Stimulated activated CD4-positive, alpha-beta T cell treated with anti-CD3 and anti-CD28 coated beads, Interleukin-4, amount 100 ng/mL, for 4 hours (primary cell): ENCODE data around the gene AHSG.
"Not testable (repeated sequence)": the region's sequence is repeated elsewhere in the genome, so short reads cannot be mapped to it uniquely, and the experiment has no call there.

ENCODE experiments used
- DNase-seq, 2 experiments: peaks; one replicate each; pipeline ENCODE4 v3.0.0-alpha.2; 2020

The AHSG gene, protein sequence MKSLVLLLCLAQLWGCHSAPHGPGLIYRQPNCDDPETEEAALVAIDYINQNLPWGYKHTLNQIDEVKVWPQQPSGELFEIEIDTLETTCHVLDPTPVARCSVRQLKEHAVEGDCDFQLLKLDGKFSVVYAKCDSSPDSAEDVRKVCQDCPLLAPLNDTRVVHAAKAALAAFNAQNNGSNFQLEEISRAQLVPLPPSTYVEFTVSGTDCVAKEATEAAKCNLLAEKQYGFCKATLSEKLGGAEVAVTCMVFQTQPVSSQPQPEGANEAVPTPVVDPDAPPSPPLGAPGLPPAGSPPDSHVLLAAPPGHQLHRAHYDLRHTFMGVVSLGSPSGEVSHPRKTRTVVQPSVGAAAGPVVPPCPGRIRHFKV

DNA sequence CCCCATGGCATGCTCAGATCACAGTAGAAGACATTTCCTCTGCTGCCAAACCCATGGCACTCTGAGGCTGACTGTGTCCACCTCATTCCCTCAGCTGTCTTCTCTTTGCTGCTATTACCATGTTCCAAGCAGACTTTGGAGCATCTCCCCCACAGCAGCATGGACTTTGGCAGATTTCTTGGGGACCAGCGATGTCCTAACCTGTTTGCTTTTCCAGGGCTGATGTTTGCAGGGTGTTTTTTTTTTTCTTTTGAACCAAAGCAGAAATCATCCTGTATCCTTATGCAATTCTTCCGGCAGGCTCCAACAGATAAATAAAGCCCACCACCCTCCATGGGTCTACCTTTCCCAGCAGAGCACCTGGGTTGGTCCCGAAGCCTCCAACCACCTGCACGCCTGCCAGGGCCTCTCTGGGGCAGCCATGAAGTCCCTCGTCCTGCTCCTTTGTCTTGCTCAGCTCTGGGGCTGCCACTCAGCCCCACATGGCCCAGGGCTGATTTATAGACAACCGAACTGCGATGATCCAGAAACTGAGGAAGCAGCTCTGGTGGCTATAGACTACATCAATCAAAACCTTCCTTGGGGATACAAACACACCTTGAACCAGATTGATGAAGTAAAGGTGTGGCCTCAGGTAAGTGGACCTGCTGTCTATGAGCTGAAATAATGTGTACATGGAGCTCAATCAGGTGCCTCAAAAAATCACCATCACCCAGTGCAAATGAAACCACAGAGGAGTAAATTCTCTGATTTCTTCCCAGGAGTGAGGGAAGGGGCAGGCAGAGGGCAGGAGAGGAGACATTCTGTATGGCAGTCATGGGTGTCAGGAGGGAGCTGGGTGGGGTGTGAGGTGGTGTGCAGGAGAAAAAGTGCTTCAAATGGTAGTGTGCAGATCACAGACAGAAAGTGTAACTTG is at the start of gene AHSG:
TSS of gene AHSG (plus strand) at position 340 of the 916 bp plus-strand sequence. CDS start at position 422, 82 bp downstream.
- DNase-seq: no peak

DNA sequence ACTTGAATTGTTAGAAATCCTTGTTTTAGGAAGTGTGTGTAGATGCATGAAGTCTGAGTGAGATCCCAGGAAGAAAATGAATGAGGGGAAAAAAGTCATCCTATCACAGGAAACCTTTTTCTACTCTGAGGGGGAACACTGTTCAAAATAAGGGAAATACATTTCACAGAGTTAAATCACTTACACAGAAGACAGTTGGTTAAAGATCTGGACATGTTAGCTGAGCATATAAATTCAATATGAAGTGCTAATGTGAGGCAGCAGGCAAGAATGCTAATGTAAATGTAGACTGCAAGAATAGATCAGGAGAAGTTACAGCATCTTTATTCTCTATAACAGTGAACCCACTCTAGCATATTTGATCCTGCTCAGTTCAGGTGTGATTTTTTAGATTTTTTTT is 48.3 kb upstream of the AHSG start:
- DNase-seq: no peak

DNA sequence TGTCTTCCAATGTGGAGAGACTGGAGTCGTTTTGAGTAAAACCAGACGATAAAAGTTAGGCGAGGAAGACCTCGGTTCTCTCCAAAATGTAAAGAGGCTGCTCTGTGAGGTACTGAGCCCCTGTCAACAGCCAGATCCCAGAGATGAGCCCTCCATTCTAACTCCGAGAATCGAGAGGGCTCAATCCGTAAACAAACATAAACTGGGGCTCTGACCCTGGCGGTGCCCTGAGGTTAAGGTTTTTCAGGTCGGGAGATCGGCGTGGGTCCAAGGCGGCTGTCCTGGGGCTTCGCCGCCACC is 46.1 kb upstream of the AHSG start:
- DNase-seq: no peak

DNA sequence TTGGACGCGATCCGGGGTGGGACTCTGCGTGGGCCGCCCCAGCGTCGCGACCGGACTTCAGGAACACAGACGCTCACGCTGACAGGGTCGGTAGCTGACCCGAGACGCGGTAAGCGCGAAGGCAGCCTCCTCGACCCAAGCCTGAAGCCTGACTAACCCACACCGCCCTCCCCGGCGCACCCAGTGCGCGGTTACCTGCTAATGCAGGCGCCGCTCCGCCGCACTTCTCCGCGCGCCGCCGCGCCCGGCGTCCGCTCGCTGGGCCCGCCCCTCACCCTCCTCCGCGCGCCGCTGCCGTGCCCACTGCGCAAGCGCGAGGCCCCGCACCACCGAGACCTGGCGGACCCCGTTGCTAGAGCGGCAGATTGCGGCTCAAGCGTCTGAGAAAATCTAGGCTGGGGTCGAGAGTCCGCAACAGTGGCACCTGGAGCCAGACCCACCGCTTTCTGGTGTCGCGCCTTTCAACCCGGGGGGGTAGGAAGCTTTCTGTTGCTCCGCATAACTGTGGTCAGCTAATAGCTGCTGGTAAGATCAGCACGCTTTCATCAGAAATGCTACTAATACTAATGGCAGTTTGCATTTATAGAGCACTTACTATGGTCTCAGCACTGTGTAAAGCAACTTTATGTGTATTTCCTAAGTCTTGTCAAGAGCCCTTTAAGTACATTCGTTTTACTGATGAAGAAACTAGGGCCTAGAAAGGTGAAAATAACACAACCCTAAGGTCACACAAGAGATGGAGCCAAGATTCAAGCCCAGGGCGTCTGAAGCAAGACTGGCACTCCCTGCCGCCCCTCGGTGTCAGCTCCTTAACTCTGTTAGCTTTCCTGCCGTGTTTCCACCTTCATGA is 45.6 kb upstream of the AHSG start, which contains the start of gene TBCCD1:
TSS of gene TBCCD1 (minus strand) at position 268 of the 850 bp plus-strand sequence. CDS start 3,010 bp downstream, outside the sequence.
- peak; percentile 90 to 95 for DNase-seq

DNA sequence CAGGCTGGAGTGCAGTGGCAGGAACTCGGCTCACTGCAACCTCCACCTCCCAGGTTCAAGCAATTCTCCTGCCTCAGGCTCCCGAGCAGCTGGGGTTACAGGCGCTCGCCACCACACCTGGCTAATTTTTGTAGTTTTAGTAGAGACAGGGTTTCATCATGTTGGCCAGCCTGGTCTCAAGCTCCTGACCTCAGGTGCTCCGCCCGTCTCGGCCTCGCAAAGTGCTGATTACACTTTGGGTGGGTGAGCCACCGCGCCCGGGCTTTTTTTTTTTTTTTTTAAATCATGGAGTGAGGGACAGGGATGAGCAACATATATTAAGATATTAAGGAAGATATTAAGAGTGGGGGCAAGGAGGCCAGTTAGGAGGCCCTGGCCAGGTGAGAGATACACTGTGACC is 43.5 kb upstream of the AHSG start:
- DNase-seq: not testable (repeated sequence)

DNA sequence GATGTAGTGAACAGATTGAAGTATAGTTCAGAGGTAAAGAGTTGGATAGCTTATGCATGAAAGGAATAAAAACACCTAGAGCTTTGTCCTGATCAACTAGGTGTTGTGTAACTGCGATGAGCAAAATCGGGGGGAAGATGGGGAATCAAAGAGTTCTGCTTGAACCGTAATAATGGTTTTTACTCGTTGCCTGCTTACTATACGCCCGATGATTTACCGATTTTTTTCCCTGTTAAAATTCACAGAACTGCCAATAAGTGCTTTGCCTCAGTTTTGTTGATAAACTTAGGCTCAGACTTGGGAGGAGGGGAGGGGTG is 43.1 kb upstream of the AHSG start:
- no peak for DNase-seq

DNA sequence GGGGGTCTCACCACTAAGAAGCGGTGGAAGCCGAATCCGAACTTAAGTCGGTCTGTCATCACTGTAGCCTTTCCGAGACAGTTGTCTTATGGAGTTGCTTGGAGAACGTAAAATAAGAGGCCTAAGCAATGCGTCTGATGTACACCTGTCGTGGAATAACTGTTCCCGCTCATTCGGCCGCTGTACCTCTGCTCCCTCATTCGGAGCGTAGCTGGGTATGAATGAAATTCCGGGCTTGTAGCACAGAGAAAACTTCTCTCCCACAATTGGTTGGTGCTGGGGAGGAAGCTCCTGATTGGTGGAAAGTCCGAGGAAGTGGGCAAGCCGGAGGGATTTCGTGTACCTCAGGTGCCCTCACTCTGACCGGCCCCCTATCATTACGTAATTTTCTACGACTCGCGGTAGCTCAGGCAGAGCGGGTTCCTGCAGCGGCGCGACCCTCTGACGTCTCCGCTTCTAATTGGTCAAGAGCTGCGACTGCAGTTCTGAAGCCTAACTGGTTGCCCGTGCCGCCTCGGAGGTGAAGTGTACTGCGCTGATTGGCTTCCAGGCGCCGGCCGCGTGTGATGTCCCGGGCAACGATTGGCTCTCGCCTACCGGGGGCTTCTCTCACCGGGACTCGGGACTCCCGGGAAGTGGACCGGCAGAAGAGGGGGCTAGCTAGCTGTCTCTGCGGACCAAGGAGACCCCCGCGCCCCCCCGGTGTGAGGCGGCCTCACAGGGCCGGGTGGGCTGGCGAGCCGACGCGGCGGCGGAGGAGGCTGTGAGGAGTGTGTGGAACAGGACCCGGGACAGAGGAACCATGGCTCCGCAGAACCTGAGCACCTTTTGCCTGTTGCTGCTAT is 42.5 kb upstream of the AHSG start, which contains the start of gene DNAJB11:
TSS of gene DNAJB11 (plus strand) at position 625 of the 845 bp plus-strand sequence. CDS start at position 803, 178 bp downstream.
- peak; percentile 95 to 99 for DNase-seq

DNA sequence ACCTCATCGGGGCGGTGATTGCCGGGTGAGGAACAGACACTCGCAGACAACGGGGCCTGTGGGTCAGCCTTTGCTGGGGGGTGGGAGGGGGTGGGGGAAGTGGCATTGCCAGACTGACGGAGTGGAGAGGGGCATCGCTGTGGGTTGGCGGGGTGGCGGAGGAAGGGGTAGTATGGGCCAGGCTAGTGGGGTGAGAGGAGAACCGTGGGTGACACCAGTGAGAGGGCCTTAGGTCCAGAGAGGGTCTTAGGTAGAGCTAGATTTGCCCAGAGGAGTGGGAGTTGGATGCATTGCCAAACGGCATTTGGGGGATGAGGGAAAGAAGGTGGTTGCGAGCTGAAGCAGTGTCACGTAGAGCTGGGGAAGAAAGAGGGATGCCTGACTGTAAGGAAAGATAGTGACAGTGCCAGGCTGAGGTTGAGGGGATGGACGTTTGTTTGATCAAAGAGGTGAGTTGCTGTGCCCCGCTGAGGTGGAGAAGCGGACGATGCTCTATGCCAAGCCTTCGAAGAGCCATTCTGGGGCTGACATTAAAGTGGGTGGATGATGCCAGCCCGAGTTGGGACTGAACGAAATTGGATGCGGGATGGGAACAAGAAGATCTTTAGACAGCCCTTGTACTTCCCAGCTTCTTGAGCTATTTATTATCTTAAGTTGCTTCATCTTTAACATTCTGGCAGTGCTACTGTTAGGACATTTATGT is 41.8 kb upstream of the AHSG start:
- DNase-seq: no peak

DNA sequence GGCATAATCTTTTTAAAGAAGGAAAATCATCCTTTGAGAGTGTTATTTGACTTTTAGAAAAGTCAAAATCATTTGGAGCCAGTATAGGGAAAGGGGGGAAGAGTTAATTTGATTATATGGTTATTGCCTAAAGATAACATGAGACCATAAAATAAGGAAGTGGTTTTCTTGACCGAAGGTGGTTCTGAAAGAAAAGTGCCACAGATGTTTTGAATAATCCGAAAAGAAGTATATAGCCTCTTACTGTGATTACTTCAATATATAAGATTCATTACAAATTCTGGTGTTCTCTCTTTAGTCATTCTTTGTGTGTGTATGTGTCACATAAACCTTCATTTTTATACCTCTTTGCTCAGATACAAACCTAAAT is 41.2 kb upstream of the AHSG start:
- no peak for DNase-seq

DNA sequence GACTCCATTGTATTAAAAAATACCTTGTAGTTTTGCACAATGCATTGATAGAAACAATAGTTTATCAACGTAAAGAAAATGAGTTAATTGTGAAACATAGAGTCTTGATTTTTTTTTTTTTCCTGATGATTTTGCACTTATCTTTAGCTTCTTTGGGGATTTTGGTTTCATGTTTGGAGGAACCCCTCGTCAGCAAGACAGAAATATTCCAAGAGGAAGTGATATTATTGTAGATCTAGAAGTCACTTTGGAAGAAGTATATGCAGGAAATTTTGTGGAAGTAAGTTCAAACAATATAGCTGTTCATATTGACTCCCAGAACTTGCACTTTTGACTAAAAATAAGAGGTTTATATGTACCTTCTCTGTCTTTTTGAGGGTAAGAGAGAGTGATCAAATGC is 35.3 kb upstream of the AHSG start:
- no peak for DNase-seq

DNA sequence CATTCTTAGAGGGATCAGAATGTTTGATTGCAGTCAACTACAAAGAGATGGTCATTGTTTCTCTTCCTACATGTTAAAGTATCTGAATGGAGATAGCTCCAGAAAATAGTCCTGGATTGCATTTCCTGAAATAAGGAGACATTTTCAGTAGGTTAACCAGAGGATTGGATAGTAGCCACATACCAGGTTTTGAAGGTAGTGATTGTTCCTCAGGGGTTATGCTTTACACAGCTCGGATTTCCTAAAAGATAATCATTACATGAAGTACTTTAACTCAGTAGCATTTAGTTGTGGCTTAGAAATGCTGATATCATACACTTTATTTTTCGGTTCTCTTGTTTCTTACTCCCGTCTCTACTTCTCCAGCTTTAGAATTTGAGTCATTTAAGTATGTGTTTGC is 32.1 kb upstream of the AHSG start:
- DNase-seq: no peak

DNA sequence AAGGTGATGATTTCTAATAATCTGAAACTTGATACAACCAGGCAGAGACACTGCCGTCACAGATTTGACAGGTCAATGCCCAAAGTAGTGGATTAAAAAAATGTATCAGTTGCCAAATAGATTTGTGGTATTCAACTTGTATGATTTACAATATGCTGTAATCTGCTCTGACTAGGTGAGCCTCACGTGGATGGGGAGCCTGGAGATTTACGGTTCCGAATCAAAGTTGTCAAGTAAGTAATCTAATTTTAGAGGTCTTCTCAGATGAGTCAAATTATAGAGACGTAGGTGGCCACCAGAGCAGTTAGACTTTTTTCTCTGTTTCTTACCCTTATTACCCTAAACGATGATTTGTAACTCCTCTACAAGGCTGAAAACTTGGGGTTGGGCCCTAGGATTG is 30.3 kb upstream of the AHSG start:
- no peak for DNase-seq

DNA sequence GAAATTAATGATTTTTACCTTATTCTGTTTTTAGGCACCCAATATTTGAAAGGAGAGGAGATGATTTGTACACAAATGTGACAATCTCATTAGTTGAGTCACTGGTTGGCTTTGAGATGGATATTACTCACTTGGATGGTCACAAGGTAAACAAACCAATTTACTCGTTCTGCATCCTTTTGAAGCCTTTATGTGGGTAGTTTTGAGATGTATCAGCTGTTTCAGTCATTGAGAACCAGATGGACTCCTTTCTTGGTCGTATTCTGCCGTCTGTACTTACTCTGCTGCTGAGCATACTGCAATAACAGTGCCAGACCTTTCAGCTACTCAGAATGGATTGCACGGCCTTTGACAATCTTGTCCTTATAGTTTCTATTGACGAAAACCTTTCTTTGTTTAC is 29.0 kb upstream of the AHSG start:
- no peak for DNase-seq

DNA sequence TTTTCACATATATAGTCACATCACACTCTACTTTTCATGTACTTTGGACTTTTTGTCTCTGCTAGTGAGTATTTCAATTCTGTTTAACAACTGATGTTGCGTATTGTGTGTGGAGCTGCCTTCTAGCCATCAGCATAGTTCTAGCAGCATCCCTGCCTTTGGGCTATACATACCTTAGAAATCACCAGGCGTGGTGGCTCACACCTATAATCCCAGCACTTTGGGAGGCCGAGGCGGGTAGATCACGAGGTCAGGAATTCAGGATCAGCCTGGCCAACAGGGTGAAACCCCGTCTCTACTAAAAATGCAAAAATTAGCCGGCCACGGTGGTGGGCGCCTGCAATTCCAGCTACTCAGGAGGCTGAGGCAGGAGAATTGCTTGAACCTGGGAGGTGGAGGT is 26.6 kb upstream of the AHSG start:
- not testable (repeated sequence) for DNase-seq

DNA sequence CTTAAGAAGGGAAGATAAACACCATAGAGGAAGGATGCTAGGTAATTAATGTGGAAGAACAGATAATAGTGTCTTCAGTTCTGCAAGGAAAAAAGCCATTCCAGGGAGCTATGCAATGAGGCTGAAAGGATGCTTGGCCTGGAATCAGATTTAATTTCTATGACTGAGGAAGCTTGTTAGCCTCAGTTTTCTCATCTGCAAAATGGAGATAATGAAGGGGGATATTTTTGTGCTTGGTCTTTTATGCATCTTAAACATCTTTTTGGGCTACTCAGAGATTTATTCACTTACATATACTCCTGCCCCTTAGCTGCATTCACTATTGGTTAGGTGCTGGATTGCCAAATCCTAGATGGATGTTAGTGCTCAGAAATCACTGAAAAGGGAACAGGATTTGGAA is 25.7 kb upstream of the AHSG start:
- DNase-seq: no peak

DNA sequence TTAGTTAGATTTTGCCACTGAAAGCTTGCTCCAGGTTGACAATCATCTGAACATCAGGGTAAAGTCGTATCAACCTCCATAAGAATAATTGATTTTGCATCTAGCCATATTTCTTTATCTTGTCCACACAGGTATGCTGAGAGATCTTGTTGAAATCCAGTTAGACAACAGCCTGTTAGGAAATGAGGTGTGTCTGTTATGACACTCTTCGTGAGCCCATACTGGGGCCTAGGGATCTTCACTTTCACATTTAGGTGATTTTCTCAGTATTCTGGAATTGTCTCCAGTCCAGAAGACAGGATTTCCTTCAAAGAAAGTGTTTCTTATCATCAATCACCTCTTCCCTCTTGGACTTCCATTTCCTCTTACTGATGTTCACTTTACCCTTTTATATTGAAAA is 24.2 kb upstream of the AHSG start:
- DNase-seq: no peak

DNA sequence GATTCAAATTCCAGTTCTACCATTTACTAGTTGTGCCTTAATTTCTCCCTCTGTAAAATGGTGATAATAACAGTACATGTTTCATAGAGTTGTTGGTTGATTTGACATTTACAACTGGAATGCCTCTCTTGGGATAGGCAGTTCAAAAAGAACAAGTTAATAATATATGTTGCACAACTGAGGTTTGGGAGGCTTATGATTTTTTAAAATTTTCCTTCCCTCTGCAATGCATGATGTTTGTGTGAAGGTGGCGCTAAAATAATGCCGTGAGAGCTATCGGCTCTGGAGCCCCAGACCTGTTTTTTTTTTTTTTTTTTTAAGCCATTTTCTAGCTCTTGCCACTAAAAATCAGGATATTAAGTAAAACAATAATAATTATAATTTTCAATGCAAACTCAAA is 23.7 kb upstream of the AHSG start:
- DNase-seq: no peak

DNA sequence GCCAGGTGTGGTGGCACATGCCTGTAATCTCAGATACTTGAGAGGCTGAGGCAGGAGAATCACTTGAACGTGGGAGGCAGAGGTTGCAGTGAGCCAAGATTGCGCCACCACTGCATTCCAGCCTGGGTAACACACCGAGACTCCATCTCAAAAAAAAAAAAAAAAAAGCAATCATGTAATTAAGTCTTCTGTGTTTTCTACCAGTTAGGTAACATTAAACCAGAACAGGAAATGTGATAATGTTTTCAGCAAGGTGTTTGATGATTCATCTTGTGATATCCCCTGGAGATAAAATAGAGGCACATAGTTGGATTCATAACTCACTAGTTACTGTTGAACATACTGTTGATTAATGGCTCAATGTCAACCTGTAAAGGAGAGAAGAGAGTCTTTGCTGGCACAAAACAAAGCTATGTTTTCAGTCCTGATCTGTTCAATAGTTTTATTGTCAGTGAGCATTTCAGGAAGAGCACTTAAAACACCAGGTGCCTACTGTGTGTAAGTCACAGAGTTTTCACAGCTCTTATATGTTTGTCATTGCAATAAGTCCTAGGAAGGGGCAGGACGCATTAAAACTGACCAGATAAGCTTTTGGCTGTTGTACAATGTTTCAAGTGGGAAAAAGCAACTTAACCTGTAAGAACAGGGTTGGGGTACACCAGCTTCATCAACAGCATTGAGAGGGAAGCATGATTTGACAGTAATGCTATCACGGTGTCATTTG is 22.8 kb upstream of the AHSG start:
- DNase-seq: no peak

DNA sequence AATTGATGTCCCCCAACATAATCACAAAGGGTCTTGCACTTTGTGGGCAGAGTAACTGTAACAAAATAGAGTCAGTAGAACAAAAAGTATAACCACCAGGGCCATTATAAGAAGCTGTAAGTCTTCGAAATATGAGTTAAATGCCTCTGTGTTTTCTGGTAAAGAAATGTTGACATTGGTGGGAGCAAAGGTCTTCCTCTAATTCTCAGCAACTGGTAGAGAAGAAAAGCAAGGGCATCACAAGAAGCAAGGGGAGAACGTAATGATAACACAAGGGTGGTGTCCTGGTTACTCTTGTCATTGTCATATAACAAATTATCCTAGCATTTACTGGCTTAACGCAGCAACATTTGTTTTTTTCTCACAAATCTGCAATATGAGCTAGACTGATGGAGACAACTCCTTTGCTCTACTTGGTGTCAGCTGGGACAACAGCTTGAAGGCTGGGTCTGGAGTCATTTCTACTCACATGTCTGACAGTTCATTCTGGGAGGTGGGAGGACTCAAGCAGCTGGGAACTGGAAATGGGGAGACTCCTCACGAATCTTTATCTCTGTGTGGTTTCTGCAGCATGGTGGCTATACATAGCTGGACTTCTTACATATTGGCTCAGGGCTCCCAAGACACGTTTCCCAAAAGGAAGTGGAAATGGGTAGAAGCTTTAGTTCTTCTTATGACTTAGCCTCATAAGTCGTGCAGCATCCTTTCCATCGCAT is 22.1 kb upstream of the AHSG start:
- DNase-seq: no peak

DNA sequence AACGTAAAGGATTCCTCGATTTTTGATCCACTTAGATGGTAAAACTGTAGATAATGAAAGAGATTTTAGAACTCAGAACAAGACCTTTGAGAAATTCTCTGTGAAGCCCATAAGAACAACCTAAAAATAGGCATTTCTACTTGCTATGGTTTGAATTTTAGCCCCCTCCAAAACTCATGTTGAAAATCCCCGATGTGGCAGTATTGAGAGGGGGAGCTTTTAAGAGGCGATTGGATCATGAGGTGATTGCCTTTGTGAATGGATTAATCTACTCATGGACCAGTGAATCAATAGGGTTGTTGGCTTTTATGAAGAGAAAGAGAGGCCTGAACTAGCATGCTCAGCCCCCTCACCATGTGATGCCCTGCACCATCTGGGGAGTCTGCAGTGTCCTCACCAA is 20.2 kb upstream of the AHSG start:
- DNase-seq: no peak
